Measurements from ENCODE around the gene GRAPL. TPM values are rescaled to one million over a fixed set of nuclear protein-coding genes. Genes with fewer than 3 reads are reported as not detected.
A peak's percentile ranks its signal among the peaks of the same experiment; 100 is the strongest.
"Not testable (repeated sequence)": the region's sequence is repeated elsewhere in the genome, so short reads cannot be mapped to it uniquely, and the experiment has no call there.

GRAPL gene
- total RNA-seq, 2 donors from 2014 or later: not detected

GRCh38 chr17:19161308-19162107 lies 34.1 kb downstream of the GRAPL start:
- H3K36me3 ChIP-seq (replicated peaks in 1 of 2; ENCODE audit: insufficient read depth in 1 of 2, low read depth in 2 of 2); ATAC-seq; H3K27ac ChIP-seq; DNase-seq; H3K4me3 ChIP-seq; intact Hi-C loops (cut with DNase I); H3K4me1 ChIP-seq; H3K27me3 ChIP-seq; H3K9me3 ChIP-seq: not testable (repeated sequence)
- WGBS, 2 donors: no CpG with 5 or more reads among the region's 13 CpGs

GRCh38 chr17:19162384-19163216 lies 35.2 kb downstream of the GRAPL start:
- H3K9me3 ChIP-seq; H3K36me3 ChIP-seq (replicated peaks in 1 of 2; ENCODE audit: insufficient read depth in 1 of 2, low read depth in 2 of 2); DNase-seq; intact Hi-C loops (cut with DNase I); H3K4me3 ChIP-seq; H3K4me1 ChIP-seq; H3K27me3 ChIP-seq; H3K27ac ChIP-seq: not testable (repeated sequence)
- ATAC-seq: peak; percentile 82
- no CpG with 5 or more reads among the region's 71 CpGs for WGBS, 2 donors

GRCh38 chr17:19174422-19174821 lies 47.0 kb downstream of the GRAPL start:
- H3K36me3 ChIP-seq (replicated peaks in 1 of 2; ENCODE audit: insufficient read depth in 1 of 2, low read depth in 2 of 2); H3K27ac ChIP-seq; H3K4me1 ChIP-seq; intact Hi-C loops (cut with DNase I); DNase-seq; ATAC-seq; H3K4me3 ChIP-seq; H3K9me3 ChIP-seq; H3K27me3 ChIP-seq: not testable (repeated sequence)
- no CpG with 5 or more reads among the region's 3 CpGs for WGBS, 2 donors

- ATAC-seq: peak; percentile 95
- not testable (repeated sequence) for H3K27ac ChIP-seq
Observed at GRCh38 chr17:19175410-19175809, 48.0 kb downstream of the GRAPL start.

GRCh38 chr17:19181040-19181875 lies 53.9 kb downstream of the GRAPL start:
- H3K9me3 ChIP-seq; H3K4me1 ChIP-seq; DNase-seq; H3K4me3 ChIP-seq; intact Hi-C loops (cut with DNase I); H3K36me3 ChIP-seq (replicated peaks in 1 of 2; ENCODE audit: insufficient read depth in 1 of 2, low read depth in 2 of 2); H3K27ac ChIP-seq; H3K27me3 ChIP-seq: not testable (repeated sequence)
- peak; percentile 96 for ATAC-seq
- WGBS, 2 donors: no CpG with 5 or more reads among the region's 33 CpGs

More at GRCh38 chr17:19175410-19175809, 48.0 kb downstream of the GRAPL start:
- H3K4me1 ChIP-seq; H3K4me3 ChIP-seq; DNase-seq; H3K36me3 ChIP-seq (replicated peaks in 1 of 2; ENCODE audit: insufficient read depth in 1 of 2, low read depth in 2 of 2); intact Hi-C loops (cut with DNase I); H3K27me3 ChIP-seq; H3K9me3 ChIP-seq: not testable (repeated sequence)
- no CpG with 5 or more reads among the region's 20 CpGs for WGBS, 2 donors

- H3K9me3 ChIP-seq; intact Hi-C loops (cut with DNase I); H3K4me1 ChIP-seq; H3K36me3 ChIP-seq (replicated peaks in 1 of 2; ENCODE audit: insufficient read depth in 1 of 2, low read depth in 2 of 2); H3K4me3 ChIP-seq; H3K27me3 ChIP-seq; DNase-seq: not testable (repeated sequence)
- 0% methylated on average over 10 to 13 of the region's 62 CpGs for WGBS, 2 donors
- H3K27ac ChIP-seq: peak overlapping the region in 2 of 4 donors; percentile 65 to 66
- peak; percentile 29 for ATAC-seq
Observed at GRCh38 chr17:19187883-19188869, 60.8 kb downstream of the GRAPL start.
